HepG2 (cell line): ENCODE data around the gene NOTUM. TPM values are rescaled to one million over a fixed set of nuclear protein-coding genes. Genes with fewer than 3 reads are reported as not detected.

ENCODE experiments used
- DPF2 ChIP-seq: sonication (generic); formaldehyde crosslinking; IDR thresholded peaks from 2 replicates; pipeline ENCODE4 v1.4.0; 2020; ENCODE audit warnings: mild to moderate bottlenecking, low read depth, missing genetic modification reagents, borderline replicate concordance
- FOXC1 ChIP-seq: sonication (generic); formaldehyde crosslinking; IDR thresholded peaks from 2 replicates; pipeline ENCODE4 v1.8.0; 2022; ENCODE audit warnings: mild to moderate bottlenecking, missing genetic modification reagents, borderline replicate concordance
- GATAD1 ChIP-seq: IDR thresholded peaks from 2 replicates; pipeline ENCODE4 v1.6.1; 2016; ENCODE audit warnings: missing genetic modification reagents, missing compliant biosample characterization
- NFE2L2 ChIP-seq: fragments of 150-350 bp; IDR thresholded peaks from 2 replicates; pipeline ENCODE4 v1.6.1; 2014; ENCODE audit warnings: low read length
- PRMT3 ChIP-seq: sonication (generic); formaldehyde crosslinking; IDR thresholded peaks from 2 replicates; pipeline ENCODE4 v1.8.1; 2022; ENCODE audit warnings: low read depth, mild to moderate bottlenecking, moderate library complexity, missing genetic modification reagents, borderline replicate concordance
- WIZ ChIP-seq: sonication (generic); formaldehyde crosslinking; IDR thresholded peaks from 2 replicates; pipeline ENCODE4 v1.5.1; 2020; ENCODE audit warnings: mild to moderate bottlenecking, missing genetic modification reagents
- ZNF354B ChIP-seq: sonication (generic); formaldehyde crosslinking; IDR thresholded peaks from 2 replicates; pipeline ENCODE4 v1.8.0; 2022; ENCODE audit warnings: mild to moderate bottlenecking, missing genetic modification reagents
- ZNF501 ChIP-seq: sonication (generic); formaldehyde crosslinking; IDR thresholded peaks from 2 replicates; pipeline ENCODE4 v1.5.1; 2020; ENCODE audit warnings: mild to moderate bottlenecking, moderate library complexity, missing genetic modification reagents
- ZNF607 ChIP-seq: sonication (generic); formaldehyde crosslinking; IDR thresholded peaks from 2 replicates; pipeline ENCODE4 v1.5.1; 2020; ENCODE audit warnings: missing genetic modification reagents, mild to moderate bottlenecking, borderline replicate concordance
- ZNF839 ChIP-seq: sonication (generic); formaldehyde crosslinking; IDR thresholded peaks from 2 replicates; pipeline ENCODE4 v1.4.0; 2020; ENCODE audit warnings: missing genetic modification reagents, mild to moderate bottlenecking, borderline replicate concordance
- polyA plus RNA-seq, 8 experiments: library from polyadenylated mRNA; depleted of rRNA in 3 of 8; stranded (reverse) in 7 of 8; unstranded in 1 of 8; fragments of >200 nt; fragmentation: Illumina TruSeq in 4 of 8; extraction: Trizol in 4 of 8; gene quantifications; 2 replicates each; pipeline versions ENCODE4 v1.2.1 to v1.2.3, GENCODE V29; 2011 to 2016; ENCODE audit warnings: low read depth in 4 of 8, missing spikeins in 1 of 8, mixed read lengths in 1 of 8; ENCODE audit not compliant: insufficient read depth in 1 of 8
- total RNA-seq, 5 experiments: library from RNA; depleted of rRNA; stranded (reverse); fragments of >200 nt; fragmentation: Illumina TruSeq; extraction: Trizol; gene quantifications; 2 replicates each; pipeline ENCODE4 v1.2.3, GENCODE V29; 2016; ENCODE audit warnings: low read depth in 1 of 5
- TF ChIP-seq, protein P1 (sequence below): sonication (generic); formaldehyde crosslinking; IDR thresholded peaks from 2 replicates; pipeline ENCODE4 v1.9.0; 2022; ENCODE audit warnings: missing genetic modification reagents, mild to moderate bottlenecking, borderline replicate concordance
- TF ChIP-seq, protein P2 (sequence below), 2 experiments: IDR thresholded peaks; 2 replicates each; pipeline ENCODE4 v1.6.1; 2011 to 2012; ENCODE audit warnings: low read length in 2 of 2, borderline replicate concordance in 1 of 2, low read depth in 1 of 2, mild to moderate bottlenecking in 1 of 2, moderate library complexity in 1 of 2
- TF ChIP-seq, protein P3 (sequence below): sonication (generic); formaldehyde crosslinking; IDR thresholded peaks from 2 replicates; pipeline ENCODE4 v1.5.1; 2020; ENCODE audit warnings: missing genetic modification reagents, mild to moderate bottlenecking, borderline replicate concordance
- TF ChIP-seq, protein P4 (sequence below): sonication (generic); formaldehyde crosslinking; IDR thresholded peaks from 2 replicates; pipeline ENCODE4 v1.4.0; 2020; ENCODE audit warnings: mild to moderate bottlenecking, missing genetic modification reagents

The NOTUM gene
- total and polyA plus RNA-seq, 2 of the 13 experiments (the other 11 are each of a cell fraction or from before 2014, with no cell fraction given), result 150 to 160 TPM

DNA sequence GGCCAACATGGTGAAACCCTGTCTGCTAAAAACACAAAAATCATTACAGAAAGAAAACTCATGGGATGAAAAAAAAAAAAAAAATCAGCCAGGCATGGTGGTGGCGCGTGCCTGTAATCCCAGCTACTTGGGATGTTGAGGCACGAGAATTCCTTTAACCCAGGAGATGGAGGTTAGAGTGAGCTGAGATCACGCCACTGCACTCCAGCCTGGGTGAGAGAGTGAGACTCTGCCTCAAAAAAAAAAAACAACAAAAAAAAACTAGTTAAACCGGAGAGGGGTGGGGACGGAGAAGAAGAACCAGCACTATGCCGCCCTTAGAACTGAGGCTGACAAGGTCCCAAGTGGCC lies 7.4 kb upstream of the NOTUM start (continued):
- TF ChIP-seq, protein P1, sequence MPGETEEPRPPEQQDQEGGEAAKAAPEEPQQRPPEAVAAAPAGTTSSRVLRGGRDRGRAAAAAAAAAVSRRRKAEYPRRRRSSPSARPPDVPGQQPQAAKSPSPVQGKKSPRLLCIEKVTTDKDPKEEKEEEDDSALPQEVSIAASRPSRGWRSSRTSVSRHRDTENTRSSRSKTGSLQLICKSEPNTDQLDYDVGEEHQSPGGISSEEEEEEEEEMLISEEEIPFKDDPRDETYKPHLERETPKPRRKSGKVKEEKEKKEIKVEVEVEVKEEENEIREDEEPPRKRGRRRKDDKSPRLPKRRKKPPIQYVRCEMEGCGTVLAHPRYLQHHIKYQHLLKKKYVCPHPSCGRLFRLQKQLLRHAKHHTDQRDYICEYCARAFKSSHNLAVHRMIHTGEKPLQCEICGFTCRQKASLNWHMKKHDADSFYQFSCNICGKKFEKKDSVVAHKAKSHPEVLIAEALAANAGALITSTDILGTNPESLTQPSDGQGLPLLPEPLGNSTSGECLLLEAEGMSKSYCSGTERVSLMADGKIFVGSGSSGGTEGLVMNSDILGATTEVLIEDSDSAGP (CRISPR knock-in tag), result 0 out of 2 replicates have a peak, but pooled peaks have one; percentile 0
- TF ChIP-seq WIZ (CRISPR knock-in tag), result no peak
- TF ChIP-seq, protein P2, sequence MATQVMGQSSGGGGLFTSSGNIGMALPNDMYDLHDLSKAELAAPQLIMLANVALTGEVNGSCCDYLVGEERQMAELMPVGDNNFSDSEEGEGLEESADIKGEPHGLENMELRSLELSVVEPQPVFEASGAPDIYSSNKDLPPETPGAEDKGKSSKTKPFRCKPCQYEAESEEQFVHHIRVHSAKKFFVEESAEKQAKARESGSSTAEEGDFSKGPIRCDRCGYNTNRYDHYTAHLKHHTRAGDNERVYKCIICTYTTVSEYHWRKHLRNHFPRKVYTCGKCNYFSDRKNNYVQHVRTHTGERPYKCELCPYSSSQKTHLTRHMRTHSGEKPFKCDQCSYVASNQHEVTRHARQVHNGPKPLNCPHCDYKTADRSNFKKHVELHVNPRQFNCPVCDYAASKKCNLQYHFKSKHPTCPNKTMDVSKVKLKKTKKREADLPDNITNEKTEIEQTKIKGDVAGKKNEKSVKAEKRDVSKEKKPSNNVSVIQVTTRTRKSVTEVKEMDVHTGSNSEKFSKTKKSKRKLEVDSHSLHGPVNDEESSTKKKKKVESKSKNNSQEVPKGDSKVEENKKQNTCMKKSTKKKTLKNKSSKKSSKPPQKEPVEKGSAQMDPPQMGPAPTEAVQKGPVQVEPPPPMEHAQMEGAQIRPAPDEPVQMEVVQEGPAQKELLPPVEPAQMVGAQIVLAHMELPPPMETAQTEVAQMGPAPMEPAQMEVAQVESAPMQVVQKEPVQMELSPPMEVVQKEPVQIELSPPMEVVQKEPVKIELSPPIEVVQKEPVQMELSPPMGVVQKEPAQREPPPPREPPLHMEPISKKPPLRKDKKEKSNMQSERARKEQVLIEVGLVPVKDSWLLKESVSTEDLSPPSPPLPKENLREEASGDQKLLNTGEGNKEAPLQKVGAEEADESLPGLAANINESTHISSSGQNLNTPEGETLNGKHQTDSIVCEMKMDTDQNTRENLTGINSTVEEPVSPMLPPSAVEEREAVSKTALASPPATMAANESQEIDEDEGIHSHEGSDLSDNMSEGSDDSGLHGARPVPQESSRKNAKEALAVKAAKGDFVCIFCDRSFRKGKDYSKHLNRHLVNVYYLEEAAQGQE (IDR thresholded peaks at IDR 0.05; ENCODE audit: borderline replicate concordance in 1 of 2, low read depth in 1 of 2, low read length in 2 of 2), result no peak
- TF ChIP-seq ZNF839, result no peak
- TF ChIP-seq ZNF354B (CRISPR knock-in tag), result peak; percentile 43; the same call in 1 of the 2 replicates
- no peak for TF ChIP-seq NFE2L2
- no peak for TF ChIP-seq DPF2 (CRISPR knock-in tag)
- TF ChIP-seq, protein P3, sequence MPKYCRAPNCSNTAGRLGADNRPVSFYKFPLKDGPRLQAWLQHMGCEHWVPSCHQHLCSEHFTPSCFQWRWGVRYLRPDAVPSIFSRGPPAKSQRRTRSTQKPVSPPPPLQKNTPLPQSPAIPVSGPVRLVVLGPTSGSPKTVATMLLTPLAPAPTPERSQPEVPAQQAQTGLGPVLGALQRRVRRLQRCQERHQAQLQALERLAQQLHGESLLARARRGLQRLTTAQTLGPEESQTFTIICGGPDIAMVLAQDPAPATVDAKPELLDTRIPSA (CRISPR knock-in tag), result 0 out of 2 replicates have a peak, but pooled peaks have one; percentile 7
- 0 out of 2 replicates have a peak, but pooled peaks have one; percentile 15 for TF ChIP-seq FOXC1
- TF ChIP-seq PRMT3, result 0 out of 2 replicates have a peak, but pooled peaks have one; percentile 20
- no peak for TF ChIP-seq GATAD1 (CRISPR knock-in tag)
- TF ChIP-seq ZNF501 (CRISPR knock-in tag), result 0 out of 2 replicates have a peak, but pooled peaks have one; percentile 4
- TF ChIP-seq ZNF607, result 0 out of 2 replicates have a peak, but pooled peaks have one; percentile 9
- TF ChIP-seq, protein P4, sequence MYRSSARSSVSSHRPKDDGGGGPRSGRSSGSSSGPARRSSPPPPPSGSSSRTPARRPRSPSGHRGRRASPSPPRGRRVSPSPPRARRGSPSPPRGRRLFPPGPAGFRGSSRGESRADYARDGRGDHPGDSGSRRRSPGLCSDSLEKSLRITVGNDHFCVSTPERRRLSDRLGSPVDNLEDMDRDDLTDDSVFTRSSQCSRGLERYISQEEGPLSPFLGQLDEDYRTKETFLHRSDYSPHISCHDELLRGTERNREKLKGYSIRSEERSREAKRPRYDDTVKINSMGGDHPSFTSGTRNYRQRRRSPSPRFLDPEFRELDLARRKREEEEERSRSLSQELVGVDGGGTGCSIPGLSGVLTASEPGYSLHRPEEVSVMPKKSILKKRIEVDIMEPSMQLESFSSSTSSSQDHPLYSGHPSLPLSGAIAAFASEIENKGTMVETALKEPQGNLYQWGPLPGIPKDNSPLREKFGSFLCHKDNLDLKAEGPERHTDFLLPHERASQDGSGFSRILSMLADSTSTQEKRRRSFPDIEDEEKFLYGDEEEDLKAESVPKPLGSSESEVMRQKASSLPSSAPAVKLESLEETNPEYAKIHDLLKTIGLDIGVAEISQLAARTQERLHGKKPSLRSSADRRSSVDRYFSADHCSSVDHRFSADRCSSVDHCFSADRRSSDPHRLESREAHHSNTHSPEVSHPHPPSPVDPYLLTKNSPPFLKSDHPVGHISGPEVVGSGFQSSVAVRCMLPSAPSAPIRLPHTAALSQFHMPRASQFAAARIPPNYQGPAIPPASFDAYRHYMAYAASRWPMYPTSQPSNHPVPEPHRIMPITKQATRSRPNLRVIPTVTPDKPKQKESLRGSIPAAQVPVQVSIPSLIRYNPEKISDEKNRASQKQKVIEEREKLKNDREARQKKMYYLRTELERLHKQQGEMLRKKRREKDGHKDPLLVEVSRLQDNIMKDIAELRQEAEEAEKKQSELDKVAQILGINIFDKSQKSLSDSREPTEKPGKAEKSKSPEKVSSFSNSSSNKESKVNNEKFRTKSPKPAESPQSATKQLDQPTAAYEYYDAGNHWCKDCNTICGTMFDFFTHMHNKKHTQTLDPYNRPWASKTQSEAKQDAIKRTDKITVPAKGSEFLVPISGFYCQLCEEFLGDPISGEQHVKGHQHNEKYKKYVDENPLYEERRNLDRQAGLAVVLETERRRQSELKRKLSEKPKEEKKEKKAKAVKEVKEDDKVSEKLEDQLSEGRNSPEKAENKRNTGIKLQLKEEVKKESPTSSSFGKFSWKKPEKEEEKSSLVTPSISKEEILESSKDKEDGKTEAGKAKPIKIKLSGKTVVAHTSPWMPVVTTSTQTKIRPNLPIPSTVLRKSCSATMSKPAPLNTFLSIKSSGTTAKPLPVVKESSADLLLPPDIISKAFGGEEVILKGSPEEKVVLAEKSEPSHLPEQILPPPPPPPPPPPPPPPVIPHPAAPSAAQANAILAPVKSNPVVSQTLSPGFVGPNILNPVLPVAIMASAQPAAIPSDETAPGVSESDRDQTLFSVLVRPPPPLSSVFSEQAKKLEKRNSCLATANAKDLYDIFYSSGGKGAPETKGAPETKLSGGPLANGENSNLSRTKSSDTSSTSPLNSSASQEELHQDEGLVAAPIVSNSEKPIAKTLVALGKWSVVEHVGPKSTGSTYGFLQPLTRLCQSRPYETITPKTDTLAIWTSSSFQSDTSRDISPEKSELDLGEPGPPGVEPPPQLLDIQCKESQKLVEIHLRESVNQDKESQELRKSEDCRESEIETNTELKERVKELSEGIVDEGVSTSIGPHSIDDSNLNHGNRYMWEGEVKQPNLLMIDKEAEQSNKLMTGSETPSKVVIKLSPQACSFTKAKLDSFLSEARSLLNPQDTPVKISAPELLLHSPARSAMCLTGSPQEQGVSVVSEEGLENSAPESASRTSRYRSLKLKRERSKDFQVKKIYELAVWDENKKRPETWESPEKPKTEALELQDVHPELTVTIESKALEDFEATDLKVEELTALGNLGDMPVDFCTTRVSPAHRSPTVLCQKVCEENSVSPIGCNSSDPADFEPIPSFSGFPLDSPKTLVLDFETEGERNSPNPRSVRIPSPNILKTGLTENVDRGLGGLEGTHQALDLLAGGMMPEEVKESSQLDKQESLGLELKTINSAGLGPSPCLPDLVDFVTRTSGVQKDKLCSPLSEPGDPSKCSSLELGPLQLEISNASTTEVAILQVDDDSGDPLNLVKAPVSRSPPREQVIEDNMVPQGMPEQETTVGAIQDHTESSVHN, result no peak
